Heart left ventricle (tissue), 13 donors: ENCODE data around the gene MYLK2.
A peak's percentile ranks its signal among the peaks of the same experiment; 100 is the strongest.

Experiments
- POLR2A ChIP-seq, 2 donors: fragments of 450-650 bp; IDR thresholded peaks; one replicate each; pipeline ENCODE4 v1.6.1; 2017; ENCODE audit warnings: antibody characterized with exemption in 2 of 2, mild to moderate bottlenecking in 2 of 2, moderate library complexity in 2 of 2
- TF ChIP-seq, protein P1 (sequence below), 12 donors: fragments of 200-600 bp; sonication (generic) in 4 of 12; IDR thresholded peaks; one replicate each; pipeline versions ENCODE4 v1.5.0 to v1.8.0; 2018 to 2022; ENCODE audit warnings: antibody characterized with exemption in 12 of 12, mild to moderate bottlenecking in 5 of 12
- donor health status: ischemic (EF 13 %, LVEDD 7.1; RV severe dilation, severe dysfunction).
- donor health status: DM: no; HTN: yes; CAD: no.
- donor health status: DM: no; HTN: no; CAD: no.
- donor health status: ischemic (EF 25% LVEDD 6.9; RV normal size, moderate dysfunction).
- donor health status: ischemic (EF 25% LVEDD 5.7; RV mildly dilated, moderate dysfunction).
- donor health status: ischemic (EF 35%, LVEDD 5.7; RV mildly dilated, moderate dysfunction).
- donor health status: nonischemic (EF 11% LVEDD 7.7; RV severe dilation, severe dysfunction).
- donor health status: DM: yes; HTN: yes; CAD: no.
- donor health status: PGD.
- donor health status: ischemic (EF 29% LVEDD 5.4; RV normal size, mild dysfunction).
- donor health status: nonischemic (EF 23%, LVEDD 6.1; RV moderate dilation, normal function).

DNA sequence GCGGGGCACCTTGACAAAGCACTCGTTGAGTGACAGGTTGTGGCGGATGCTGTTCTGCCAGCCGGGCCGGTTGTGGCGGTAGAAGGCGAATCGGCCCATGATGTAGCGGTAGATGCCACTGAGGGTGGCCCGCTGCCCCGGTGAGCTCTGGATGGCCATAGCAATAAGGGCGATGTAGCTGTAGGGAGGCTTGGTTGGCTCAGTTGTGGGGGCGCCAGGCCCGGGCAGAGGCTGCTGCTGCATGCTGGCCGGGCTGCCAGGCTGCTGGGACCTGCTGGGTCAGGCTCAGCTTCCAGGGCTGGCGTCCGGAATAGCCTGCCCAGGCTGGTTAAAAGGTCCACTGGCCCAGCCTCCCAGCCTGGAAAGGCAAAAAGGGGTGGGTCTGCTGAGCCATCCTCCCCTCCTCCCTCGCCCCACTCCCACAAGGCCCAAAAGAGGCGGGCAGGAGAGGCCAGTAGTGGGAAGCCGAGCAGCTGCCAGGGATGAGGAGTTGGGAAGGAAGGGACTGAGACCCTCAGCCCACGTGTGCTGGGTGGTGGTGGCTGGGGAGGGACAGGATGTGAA is 26.2 kb downstream of the MYLK2 start, which contains the start of gene FOXS1:
- peak in 1 of 2 donors; percentile 71 for TF ChIP-seq POLR2A (IDR thresholded peaks at IDR 0.05)
- TF ChIP-seq, protein P1, sequence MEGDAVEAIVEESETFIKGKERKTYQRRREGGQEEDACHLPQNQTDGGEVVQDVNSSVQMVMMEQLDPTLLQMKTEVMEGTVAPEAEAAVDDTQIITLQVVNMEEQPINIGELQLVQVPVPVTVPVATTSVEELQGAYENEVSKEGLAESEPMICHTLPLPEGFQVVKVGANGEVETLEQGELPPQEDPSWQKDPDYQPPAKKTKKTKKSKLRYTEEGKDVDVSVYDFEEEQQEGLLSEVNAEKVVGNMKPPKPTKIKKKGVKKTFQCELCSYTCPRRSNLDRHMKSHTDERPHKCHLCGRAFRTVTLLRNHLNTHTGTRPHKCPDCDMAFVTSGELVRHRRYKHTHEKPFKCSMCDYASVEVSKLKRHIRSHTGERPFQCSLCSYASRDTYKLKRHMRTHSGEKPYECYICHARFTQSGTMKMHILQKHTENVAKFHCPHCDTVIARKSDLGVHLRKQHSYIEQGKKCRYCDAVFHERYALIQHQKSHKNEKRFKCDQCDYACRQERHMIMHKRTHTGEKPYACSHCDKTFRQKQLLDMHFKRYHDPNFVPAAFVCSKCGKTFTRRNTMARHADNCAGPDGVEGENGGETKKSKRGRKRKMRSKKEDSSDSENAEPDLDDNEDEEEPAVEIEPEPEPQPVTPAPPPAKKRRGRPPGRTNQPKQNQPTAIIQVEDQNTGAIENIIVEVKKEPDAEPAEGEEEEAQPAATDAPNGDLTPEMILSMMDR (IDR thresholded peaks at IDR 0.05), result no peak
